GM23248 (cell line): ENCODE results near the gene PHTF1. TPM values are rescaled to one million over a fixed set of nuclear protein-coding genes. Genes with fewer than 3 reads are reported as not detected.
A peak's percentile ranks its signal among the peaks of the same experiment; 100 is the strongest.

ENCODE experiments used
- DNase-seq: peaks from one replicate; pipeline ENCODE4 v3.0.0-alpha.2; 2015
- H2AFZ ChIP-seq: fragments of 200-600 bp; sonication (generic); 2 replicates; pipeline ENCODE4 v1.6.1; 2016; ENCODE audit warnings: antibody characterized with exemption
- H3F3A ChIP-seq: fragments of 200-600 bp; sonication (generic); 2 replicates; pipeline ENCODE4 v1.6.1; 2016; ENCODE audit warnings: mild to moderate bottlenecking, antibody characterized with exemption, mixed run types; ENCODE audit not compliant: insufficient read depth
- H3K27ac ChIP-seq: fragments of 200-600 bp; sonication (generic); 2 replicates; pipeline ENCODE4 v1.5.1; 2016; ENCODE audit warnings: mild to moderate bottlenecking
- H3K27me3 ChIP-seq: fragments of 200-600 bp; sonication (generic); replicated peaks from 2 replicates; pipeline ENCODE4 v1.6.1; 2016; ENCODE audit warnings: mild to moderate bottlenecking; ENCODE audit not compliant: insufficient read depth
- H3K36me3 ChIP-seq: fragments of 200-600 bp; sonication (generic); 2 replicates; pipeline ENCODE4 v1.6.1; 2016; ENCODE audit warnings: low read depth, mild to moderate bottlenecking
- H3K4me1 ChIP-seq: fragments of 200-600 bp; sonication (generic); 2 replicates; pipeline ENCODE4 v1.6.1; 2016; ENCODE audit warnings: mild to moderate bottlenecking; ENCODE audit not compliant: insufficient read depth
- H3K4me2 ChIP-seq: fragments of 200-600 bp; sonication (generic); one replicate; pipeline ENCODE4 v1.6.1; 2016; ENCODE audit warnings: mild to moderate bottlenecking; ENCODE audit not compliant: unreplicated experiment
- H3K4me3 ChIP-seq: fragments of 200-600 bp; sonication (generic); 2 replicates; pipeline ENCODE4 v1.5.1; 2016; ENCODE audit warnings: mild to moderate bottlenecking
- H3K79me2 ChIP-seq: fragments of 200-600 bp; sonication (generic); 2 replicates; pipeline ENCODE4 v1.6.1; 2016; ENCODE audit warnings: mild to moderate bottlenecking; ENCODE audit not compliant: insufficient read depth
- H3K9ac ChIP-seq: fragments of 200-600 bp; sonication (generic); 2 replicates; pipeline ENCODE4 v1.6.1; 2016; ENCODE audit warnings: mild to moderate bottlenecking
- H3K9me2 ChIP-seq: fragments of 200-600 bp; sonication (generic); 2 replicates; pipeline ENCODE4 v1.6.1; 2016; ENCODE audit warnings: mixed run types, mild to moderate bottlenecking, moderate library complexity; ENCODE audit not compliant: insufficient read depth
- H3K9me3 ChIP-seq: fragments of 200-600 bp; sonication (generic); one replicate; pipeline ENCODE4 v1.6.1; 2017; ENCODE audit warnings: low read depth
- H4K20me1 ChIP-seq: fragments of 200-600 bp; sonication (generic); 2 replicates; pipeline ENCODE4 v1.6.0; 2016; ENCODE audit not compliant: insufficient read depth
- EZH2 ChIP-seq: fragments of 200-600 bp; sonication (generic); IDR thresholded peaks from 2 replicates; pipeline ENCODE4 v1.6.1; 2018; ENCODE audit warnings: antibody characterized with exemption, mild to moderate bottlenecking; ENCODE audit not compliant: insufficient read depth, poor library complexity, severe bottlenecking
- EZH2phosphoT487 ChIP-seq: fragments of 200-600 bp; sonication (generic); IDR thresholded peaks from 2 replicates; pipeline ENCODE4 v1.6.1; 2018; ENCODE audit warnings: antibody characterized with exemption, moderate library complexity, mild to moderate bottlenecking, low read depth; ENCODE audit not compliant: insufficient read depth
- WGBS, 2 experiments: methylation state at CpG; one replicate each; pipeline ENCODE4 v1.1.6; 2015 to 2017; ENCODE audit warnings: low lambda C conversion rate in 2 of 2, low coverage in 1 of 2; ENCODE audit errors: missing lambda C conversion rate in 2 of 2; 5-methylcytosine and 5-hydroxymethylcytosine counted together
- in situ Hi-C: fragments of 300-500 bp; cut with MboI; formaldehyde crosslinking; loops from 2 replicates; pipeline ENCODE4 v1.15.0; 2020
- polyA plus RNA-seq: library from polyadenylated mRNA; unstranded; fragments of >200 nt; fragmentation: Nextera tagmentation; extraction: Ambion mirVana; gene quantifications from 2 replicates; pipeline ENCODE4 v1.2.1, GENCODE V29; 2016
- total RNA-seq: library from RNA; depleted of rRNA; stranded (reverse); fragments of >200 nt; shearing (Covaris generic); gene quantifications from 2 replicates; pipeline ENCODE4 v1.2.3, GENCODE V29; 2014

Gene PHTF1
- total and polyA plus RNA-seq, 2 experiments from 2014 or later = 15.9 to 18.2 TPM

- in situ Hi-C loops = no loop called here
- Histone ChIP-seq H3F3A (peaks cover 24% of the 10 kb centered on the region), H3K4me2 (peak overlapping the region; percentile 33), H3K27ac (0 out of 2 replicates have a peak overlapping the region, but pooled peaks have one; percentile 12), H3K79me2 (peaks cover 100% of the 10 kb centered on the region), H3K9me3 (no peaks in the 10 kb centered on the region), H3K9ac (no peak overlapping the region), H3K4me1 (peaks cover 28% of the 10 kb centered on the region), H4K20me1 (no peaks in the 10 kb centered on the region; the same call in 1 of the 2 replicates), H3K27me3 (no peaks in the 10 kb centered on the region), H3K36me3 (peaks cover 3% of the 10 kb centered on the region; the same call in 1 of the 2 replicates), H3K4me3 (no peak overlapping the region), H3K9me2 (no peaks in the 10 kb centered on the region), H2AFZ (no peak overlapping the region)
- no peak for TF ChIP-seq EZH2
- TF ChIP-seq EZH2phosphoT487 = no peak
- peak; percentile 82 for DNase-seq
- WGBS, 2 experiments = 59 to 63% methylated on average over 8 of the region's 8 CpGs
Observed at GRCh38 chr1:113804421-113805255, 45.4 kb upstream of the PHTF1 start.

DNA sequence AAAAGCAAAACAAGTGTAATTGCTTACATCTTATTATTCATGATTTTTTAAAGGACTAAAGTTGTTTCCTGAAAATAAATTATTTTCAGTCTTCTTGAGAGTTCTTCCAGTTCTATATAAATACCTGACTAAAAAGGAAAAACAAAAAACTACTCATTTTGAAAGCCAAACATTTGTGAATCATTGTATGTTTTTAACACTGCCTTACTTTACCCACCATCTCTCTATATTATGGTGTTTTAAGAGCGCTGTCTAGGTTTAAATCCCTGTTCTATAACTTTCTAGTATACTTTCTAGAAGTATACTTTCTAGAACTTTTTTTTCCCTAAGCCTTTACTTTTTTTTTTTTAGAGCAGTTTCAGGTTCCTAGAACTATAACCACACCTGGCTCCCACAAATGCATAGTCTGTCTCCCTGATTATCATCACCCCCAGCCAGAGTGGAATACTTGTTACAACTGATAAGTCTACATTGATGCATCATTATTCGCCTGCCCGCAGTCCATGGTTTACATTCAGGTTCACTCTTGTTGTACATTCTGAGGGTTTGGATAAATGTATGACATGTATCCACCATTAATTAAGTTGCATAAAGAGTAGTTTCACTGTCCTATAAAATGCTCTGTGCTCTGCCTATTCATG, 43.2 kb upstream of the PHTF1 start:
- H3K27ac ChIP-seq = no peak overlapping the region
- TF ChIP-seq EZH2 (no peak), EZH2phosphoT487 (no peak)
- in situ Hi-C loops = no loop called here
- peaks cover 3% of the 10 kb centered on the region; the same call in 1 of the 2 replicates for H3K36me3 ChIP-seq
- H3K9me2 ChIP-seq = no peaks in the 10 kb centered on the region
- no peaks in the 10 kb centered on the region for H3K27me3 ChIP-seq
- 98 to 99% methylated on average over 3 of the region's 3 CpGs for WGBS, 2 experiments
- H3K9me3 ChIP-seq = no peaks in the 10 kb centered on the region
- H4K20me1 ChIP-seq = no peaks in the 10 kb centered on the region
- peaks cover 100% of the 10 kb centered on the region for H3K79me2 ChIP-seq
- no peak overlapping the region for H3K4me2 ChIP-seq
- no peak overlapping the region for H2AFZ ChIP-seq
- peaks cover 6% of the 10 kb centered on the region; the same call in 1 of the 2 replicates for H3F3A ChIP-seq
- no peak overlapping the region for H3K9ac ChIP-seq
- H3K4me3 ChIP-seq = no peak overlapping the region
- peaks cover 12% of the 10 kb centered on the region for H3K4me1 ChIP-seq
- no peak for DNase-seq

GRCh38 chr1:113800487-113800886, 41.2 kb upstream of the PHTF1 start:
- TF ChIP-seq EZH2phosphoT487 (no peak), EZH2 (no peak)
- DNase-seq = no peak
- in situ Hi-C loops = no loop called here
- Histone ChIP-seq H3K4me2 (no peak overlapping the region), H3F3A (peaks cover 2% of the 10 kb centered on the region; the same call in 1 of the 2 replicates), H3K36me3 (0 out of 2 replicates have a peak, but pooled peaks cover 18% of the 10 kb centered on the region), H3K9me2 (no peaks in the 10 kb centered on the region), H3K9ac (no peak overlapping the region), H3K4me3 (no peak overlapping the region), H3K27ac (no peak overlapping the region), H3K9me3 (no peaks in the 10 kb centered on the region), H3K4me1 (peaks cover 12% of the 10 kb centered on the region), H2AFZ (no peak overlapping the region), H3K27me3 (no peaks in the 10 kb centered on the region), H4K20me1 (no peaks in the 10 kb centered on the region; the same call in 1 of the 2 replicates), H3K79me2 (peaks cover 100% of the 10 kb centered on the region)
- 96 to 97% methylated on average over 3 of the region's 3 CpGs for WGBS, 2 experiments

DNA sequence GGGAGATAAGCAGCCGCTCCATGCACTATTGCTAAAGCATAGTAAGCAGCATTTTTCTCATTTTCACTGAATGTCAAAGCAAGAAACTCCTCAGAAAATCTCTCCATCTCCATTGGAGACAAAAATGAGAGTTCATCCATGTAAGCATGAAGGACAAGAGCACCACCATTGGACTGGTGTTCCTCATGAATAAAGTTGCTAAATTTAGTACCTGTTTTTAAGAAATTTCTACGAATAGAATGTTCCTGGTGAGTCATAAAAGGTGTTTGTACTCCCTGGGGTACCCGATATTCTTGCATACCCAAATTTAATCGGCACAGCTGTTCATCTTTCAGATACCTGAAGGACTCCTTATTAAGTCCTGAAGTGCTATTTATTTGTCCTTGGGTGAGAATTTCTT, 38.2 kb upstream of the PHTF1 start:
- H3F3A ChIP-seq = peaks cover 30% of the 10 kb centered on the region
- H4K20me1 ChIP-seq = no peaks in the 10 kb centered on the region; the same call in 1 of the 2 replicates
- H3K27me3 ChIP-seq = no peaks in the 10 kb centered on the region
- DNase-seq = no peak
- 96 to 99% methylated on average over 4 of the region's 4 CpGs for WGBS, 2 experiments
- H3K9me3 ChIP-seq = no peaks in the 10 kb centered on the region
- no peak overlapping the region for H3K9ac ChIP-seq
- TF ChIP-seq EZH2 (no peak), EZH2phosphoT487 (no peak)
- no peak overlapping the region for H3K4me2 ChIP-seq
- H3K4me3 ChIP-seq = no peak overlapping the region
- H2AFZ ChIP-seq = no peak overlapping the region
- H3K9me2 ChIP-seq = no peaks in the 10 kb centered on the region
- in situ Hi-C loops = no loop called here
- H3K4me1 ChIP-seq = peaks cover 17% of the 10 kb centered on the region
- no peak overlapping the region for H3K27ac ChIP-seq
- H3K79me2 ChIP-seq = peaks cover 91% of the 10 kb centered on the region
- H3K36me3 ChIP-seq = peaks cover 24% of the 10 kb centered on the region; the same call in 1 of the 2 replicates
